B cell (primary cell): Measurements from ENCODE around the gene RAPGEF1.

Source experiments
- CTCF ChIP-seq: fragments of 200-600 bp; IDR thresholded peaks from one replicate; pipeline ENCODE4 v1.8.0; 2022; ENCODE audit warnings: antibody characterized with exemption, mild to moderate bottlenecking
- EZH2 ChIP-seq: IDR thresholded peaks from 2 replicates; pipeline ENCODE4 v1.6.1; 2012; ENCODE audit warnings: borderline replicate concordance, low read depth, mild to moderate bottlenecking, moderate library complexity, low read length; ENCODE audit not compliant: insufficient read depth, poor library complexity, severe bottlenecking

GRCh38 chr9:131546336-131547084, 193.4 kb downstream of the RAPGEF1 start:
- TF ChIP-seq CTCF (no peak), EZH2 (no peak)
